RWPE2 (cell line): ENCODE data around the gene ZNF512B.
"Not testable (repeated sequence)": the region's sequence is repeated elsewhere in the genome, so short reads cannot be mapped to it uniquely, and the experiment has no call there.

ENCODE experiments used
- ATAC-seq: fragments of 200-7000 bp; cut with Tn5 transposase; 3 replicates; pipeline ENCODE4 v1.9.1; 2021; ENCODE audit warnings: low read depth
- DNase-seq: peaks from one replicate; pipeline ENCODE4 v3.0.0-alpha.2; 2020; ENCODE audit warnings: low spot score
- H3K27ac ChIP-seq: fragments of 450-650 bp; 2 replicates; pipeline ENCODE4 v1.5.1; 2017; ENCODE audit warnings: mild to moderate bottlenecking; ENCODE audit not compliant: poor library complexity, severe bottlenecking
- H3K27me3 ChIP-seq: fragments of 250-450 bp; sonication (Bioruptor Pico); 2 replicates; pipeline ENCODE4 v1.5.1; 2021; ENCODE audit warnings: mild to moderate bottlenecking, moderate library complexity; ENCODE audit not compliant: insufficient read depth, poor library complexity, severe bottlenecking
- H3K36me3 ChIP-seq: fragments of 250-450 bp; sonication (Bioruptor Pico); 2 replicates; pipeline ENCODE4 v1.5.1; 2020; ENCODE audit warnings: low read depth, mild to moderate bottlenecking, moderate library complexity
- H3K4me1 ChIP-seq: fragments of 250-450 bp; sonication (Bioruptor Pico); 2 replicates; pipeline ENCODE4 v1.5.1; 2021; ENCODE audit warnings: mild to moderate bottlenecking, moderate library complexity; ENCODE audit not compliant: insufficient read depth, poor library complexity, severe bottlenecking
- H3K4me3 ChIP-seq: fragments of 250-450 bp; sonication (Bioruptor Pico); 2 replicates; pipeline ENCODE4 v1.5.1; 2021; ENCODE audit warnings: mild to moderate bottlenecking, moderate library complexity; ENCODE audit not compliant: severe bottlenecking
- H3K9me3 ChIP-seq: fragments of 250-450 bp; sonication (Bioruptor Pico); 2 replicates; pipeline ENCODE4 v1.5.1; 2021; ENCODE audit warnings: mild to moderate bottlenecking, moderate library complexity; ENCODE audit not compliant: severe bottlenecking
- CTCF ChIP-seq: fragments of 450-650 bp; IDR thresholded peaks from one replicate; pipeline ENCODE4 v1.5.1; 2017; ENCODE audit warnings: mild to moderate bottlenecking, moderate library complexity; ENCODE audit not compliant: poor library complexity, severe bottlenecking

ZNF512B gene

GRCh38 chr20:63924241-63924640 is 45.5 kb downstream of the ZNF512B start:
- Histone ChIP-seq H3K27me3 (no peaks in the 10 kb centered on the region), H3K27ac (no peak overlapping the region), H3K4me1 (no peaks in the 10 kb centered on the region), H3K36me3 (peaks cover 71% of the 10 kb centered on the region), H3K9me3 (no peaks in the 10 kb centered on the region), H3K4me3 (no peak overlapping the region)
- no peak for TF ChIP-seq CTCF
- DNase-seq: no peak
- ATAC-seq: no peak

GRCh38 chr20:63923651-63924050 is 46.1 kb downstream of the ZNF512B start:
- Histone ChIP-seq H3K4me1 (no peaks in the 10 kb centered on the region), H3K4me3 (no peak overlapping the region), H3K27ac (no peak overlapping the region), H3K9me3 (no peaks in the 10 kb centered on the region), H3K27me3 (no peaks in the 10 kb centered on the region), H3K36me3 (peaks cover 71% of the 10 kb centered on the region)
- ATAC-seq (no peak), DNase-seq (no peak)
- TF ChIP-seq CTCF: no peak

GRCh38 chr20:63920226-63920625 is 49.5 kb downstream of the ZNF512B start:
- no peak overlapping the region for H3K27ac ChIP-seq
- H3K27me3 ChIP-seq: no peaks in the 10 kb centered on the region
- ATAC-seq (no peak; the same call in 2 of the 3 replicates), DNase-seq (no peak)
- H3K9me3 ChIP-seq: no peaks in the 10 kb centered on the region
- no peak for TF ChIP-seq CTCF
- peaks cover 73% of the 10 kb centered on the region for H3K36me3 ChIP-seq
- no peak overlapping the region for H3K4me3 ChIP-seq
- no peaks in the 10 kb centered on the region for H3K4me1 ChIP-seq

GRCh38 chr20:63919130-63919529 is 50.6 kb downstream of the ZNF512B start:
- ATAC-seq (no peak), DNase-seq (no peak)
- Histone ChIP-seq H3K4me3 (no peak overlapping the region), H3K9me3 (no peaks in the 10 kb centered on the region), H3K27me3 (no peaks in the 10 kb centered on the region), H3K27ac (no peak overlapping the region), H3K36me3 (peaks cover 79% of the 10 kb centered on the region), H3K4me1 (no peaks in the 10 kb centered on the region)
- no peak for TF ChIP-seq CTCF

GRCh38 chr20:63917811-63918210 is 51.9 kb downstream of the ZNF512B start:
- Histone ChIP-seq H3K27ac (no peak overlapping the region), H3K4me1 (no peaks in the 10 kb centered on the region), H3K9me3 (no peaks in the 10 kb centered on the region), H3K36me3 (peaks cover 78% of the 10 kb centered on the region), H3K4me3 (no peak overlapping the region), H3K27me3 (no peaks in the 10 kb centered on the region)
- ATAC-seq: no peak
- TF ChIP-seq CTCF: no peak
- no peak for DNase-seq

- ATAC-seq, H3K27me3 ChIP-seq, H3K27ac ChIP-seq, H3K4me3 ChIP-seq, DNase-seq, H3K9me3 ChIP-seq, H3K4me1 ChIP-seq: not testable (repeated sequence)
- H3K36me3 ChIP-seq: peaks cover 67% of the 10 kb centered on the region
Measured at GRCh38 chr20:63916371-63916939, 53.3 kb downstream of the ZNF512B start.
